Measurements from ENCODE around the gene SNAI3.

GRCh38 chr16:88696441-88696840 is 10.1 kb upstream of the SNAI3 start:
- TF ChIP-seq CTCF (IDR thresholded peaks at IDR 0.05; ENCODE audit: low read depth, low read length, poor library complexity, severe bottlenecking) (no peak), EZH2phosphoT487 (IDR thresholded peaks at IDR 0.05; ENCODE audit: borderline replicate concordance, low read length) (no peak)

Measured in DOHH2 (cell line).